Endothelial cell of umbilical vein (primary cell): ENCODE measurements around the gene WDPCP. TPM values are rescaled to one million over a fixed set of nuclear protein-coding genes. Genes with fewer than 3 reads are reported as not detected.

Source experiments
- BruUV-seq: library from RNA; stranded (reverse); fragments of 400-500 nt; replicated peaks from 2 replicates; lab custom pipeline; 2021; lab: Mats Ljungman, UMichigan
- CTCF ChIA-PET: fragments of 300-600, 350-600 bp; sonication (Branson Sonifier 250); formaldehyde crosslinking; loops from one replicate; lab custom pipeline; 2021; ENCODE audit warnings: antibody characterized with exemption, inconsistent platforms; lab: Charles Lee
- POLR2A ChIA-PET: fragments of 300-600, 350-600 bp; sonication (Branson Sonifier 250); formaldehyde crosslinking; loops from one replicate; lab custom pipeline; 2021; ENCODE audit warnings: antibody characterized with exemption, inconsistent platforms; lab: Charles Lee
- DNase-seq: peaks from one replicate; pipeline ENCODE4 v3.0.0-alpha.2; 2011; ENCODE audit warnings: low read depth, low spot score
- FAIRE-seq: peaks from 2 replicates; lab custom pipeline; 2011; peaks lifted over from hg19 to GRCh38; lab: Jason Lieb, UNC
- H2AFZ ChIP-seq: 2 replicates; pipeline ENCODE4 v1.6.0; 2012; ENCODE audit warnings: low read depth, low read length, control low read depth, inconsistent platforms
- H3K27ac ChIP-seq: 2 replicates; pipeline ENCODE4 v1.5.1; 2011; ENCODE audit warnings: low read depth, mild to moderate bottlenecking, control low read depth, low read length, moderate library complexity; ENCODE audit not compliant: insufficient read depth
- H3K27me3 ChIP-seq, 2 experiments: 2 replicates each; pipeline versions ENCODE4 v1.6.0 to v1.6.1; 2011; ENCODE audit warnings: low read length in 2 of 2, mixed read lengths in 1 of 2; ENCODE audit not compliant: control insufficient read depth in 2 of 2, insufficient read depth in 2 of 2
- H3K36me3 ChIP-seq, 2 experiments: 2 replicates in 1 of 2; 3 replicates in 1 of 2; pipeline ENCODE4 v1.5.1; 2011; ENCODE audit warnings: low read length in 2 of 2, mild to moderate bottlenecking in 1 of 2, moderate library complexity in 1 of 2; ENCODE audit not compliant: control insufficient read depth in 2 of 2, insufficient read depth in 2 of 2; ENCODE audit errors: extremely low read depth in 1 of 2
- H3K4me1 ChIP-seq: 3 replicates; pipeline ENCODE4 v1.5.1; 2011; ENCODE audit warnings: mild to moderate bottlenecking, low read length; ENCODE audit not compliant: control insufficient read depth, insufficient read depth; ENCODE audit errors: extremely low read depth
- H3K4me2 ChIP-seq: 2 replicates; pipeline ENCODE4 v1.6.1; 2011; ENCODE audit warnings: low read length, control low read depth, mixed read lengths; ENCODE audit not compliant: insufficient read depth
- H3K4me3 ChIP-seq, 3 experiments: fragments of 200-600 bp in 1 of 3; sonication (generic), shearing (Covaris generic) in 1 of 3; replicated peaks in 1 of 3; 2 replicates each; pipeline ENCODE4 v1.5.1; 2011 to 2016; ENCODE audit warnings: control low read depth in 3 of 3, low read length in 3 of 3, mild to moderate bottlenecking in 2 of 3, inconsistent platforms in 1 of 3, low read depth in 1 of 3, moderate library complexity in 1 of 3; ENCODE audit not compliant: insufficient read depth in 1 of 3
- H3K79me2 ChIP-seq: 2 replicates; pipeline ENCODE4 v1.6.0; 2012; ENCODE audit warnings: low read length, inconsistent platforms; ENCODE audit not compliant: control insufficient read depth, insufficient read depth
- H3K9ac ChIP-seq: replicated peaks from 2 replicates; pipeline ENCODE3; 2011; ENCODE audit warnings: low read length, control low read depth; ENCODE audit not compliant: insufficient read depth; ENCODE audit errors: extremely low read depth
- H3K9me1 ChIP-seq: replicated peaks from 3 replicates; pipeline ENCODE4 v1.6.0; 2011; ENCODE audit warnings: mild to moderate bottlenecking, low read length; ENCODE audit not compliant: control insufficient read depth, insufficient read depth; ENCODE audit errors: extremely low read depth
- H3K9me3 ChIP-seq: replicated peaks from 2 replicates; pipeline ENCODE4 v1.5.1; 2012; ENCODE audit warnings: low read length, inconsistent platforms; ENCODE audit not compliant: control insufficient read depth, insufficient read depth
- H4K20me1 ChIP-seq: replicated peaks from 2 replicates; pipeline ENCODE3; 2011; ENCODE audit warnings: mild to moderate bottlenecking, low read length; ENCODE audit not compliant: control insufficient read depth, insufficient read depth; ENCODE audit errors: extremely low read depth
- EZH2 ChIP-seq: IDR thresholded peaks from 2 replicates; pipeline ENCODE4 v1.6.1; 2012; ENCODE audit warnings: borderline replicate concordance, low read depth, mild to moderate bottlenecking, moderate library complexity, low read length, inconsistent platforms; ENCODE audit not compliant: severe bottlenecking
- FOS ChIP-seq: IDR thresholded peaks from 2 replicates; pipeline ENCODE4 v1.6.1; 2011; ENCODE audit warnings: mild to moderate bottlenecking, low read length, moderate library complexity, borderline replicate concordance; ENCODE audit not compliant: insufficient read depth
- GATA2 ChIP-seq: IDR thresholded peaks from 2 replicates; pipeline ENCODE4 v1.7.0; 2011; ENCODE audit warnings: low read depth, mild to moderate bottlenecking, moderate library complexity, mixed read lengths, low read length; ENCODE audit not compliant: insufficient read length, insufficient read depth
- JUN ChIP-seq: IDR thresholded peaks from 2 replicates; pipeline ENCODE4 v1.6.1; 2011; ENCODE audit warnings: borderline replicate concordance, low read depth; ENCODE audit not compliant: insufficient read length, insufficient read depth
- MAX ChIP-seq: IDR thresholded peaks from 2 replicates; pipeline ENCODE4 v1.6.1; 2011; ENCODE audit not compliant: insufficient read depth, insufficient read length
- MYC ChIP-seq: IDR thresholded peaks from one replicate; pipeline ENCODE4 v1.6.1; 2011; ENCODE audit warnings: mild to moderate bottlenecking, low read depth, low read length
- POLR2A ChIP-seq: IDR thresholded peaks from 2 replicates; pipeline ENCODE4 v1.6.1; 2012; ENCODE audit warnings: low read depth, mild to moderate bottlenecking, control low read depth, low read length
- POLR2AphosphoS5 ChIP-seq: IDR thresholded peaks from 2 replicates; pipeline ENCODE4 v1.6.1; 2012; ENCODE audit warnings: low read depth, mild to moderate bottlenecking, control low read depth, low read length, moderate library complexity; ENCODE audit not compliant: insufficient read depth
- dilution Hi-C: fragments of 300-500 bp; cut with MboI; formaldehyde crosslinking; loops from one replicate; pipeline ENCODE4 v1.15.0; 2019; ENCODE audit warnings: low sequenced_read_pairs; ENCODE audit not compliant: extremely low pct_ligation_motif_present
- intact Hi-C: fragments of 100-400 bp; cut with micrococcal nuclease; formaldehyde crosslinking; loops from one replicate; pipeline ENCODE4 v1.10.0; 2022
- polyA plus RNA-seq, 4 experiments: library from polyadenylated mRNA; depleted of rRNA in 3 of 4; stranded (reverse) in 3 of 4; unstranded in 1 of 4; fragments of >200 nt; gene quantifications; 2 replicates each; pipeline versions ENCODE4 v1.2.1 to v1.2.3, GENCODE V29; 2011 to 2012; ENCODE audit warnings: missing spikeins in 1 of 4
- total RNA-seq: library from RNA; stranded (reverse); gene quantifications from 2 replicates; pipeline ENCODE4 v1.2.3, GENCODE V29; 2021
- TF ChIP-seq, protein P1 (sequence below), 2 donors: IDR thresholded peaks; 1 replicate in 1 of 2; 2 replicates in 1 of 2; pipeline ENCODE4 v1.5.1; 2011; ENCODE audit warnings: low read length in 2 of 2, mild to moderate bottlenecking in 2 of 2, moderate library complexity in 2 of 2, control low read depth in 1 of 2, inconsistent platforms in 1 of 2, low read depth in 1 of 2; ENCODE audit not compliant: insufficient read depth in 1 of 2; ENCODE audit errors: extremely low read depth in 1 of 2

WDPCP gene
- total and polyA plus RNA-seq, 2 donors (not counting 3 experiments of a cell fraction or from before 2014, with no cell fraction given): 4.0 to 8.8 TPM

- H4K20me1 ChIP-seq: no peaks in the 10 kb centered on the region
- H3K79me2 ChIP-seq: no peaks in the 10 kb centered on the region
- DNase-seq (no peak), FAIRE-seq (no peak)
- intact Hi-C loops: no loop called here
- no peak overlapping the region for H2AFZ ChIP-seq
- ChIA-PET CTCF (interaction anchor here (0.8 to 1.2 kb wide), 2 partner anchors 10 to 17 kb away, joined by 3 read pairs; no protein-coding TSS in a partner anchor), POLR2A (no interaction called here)
- no TSS peak for BruUV-seq
- no peaks in the 10 kb centered on the region for H3K9me3 ChIP-seq
- dilution Hi-C loops: no loop called here
- no peaks in the 10 kb centered on the region for H3K36me3 ChIP-seq
- no peak overlapping the region for H3K4me3 ChIP-seq
- H3K27me3 ChIP-seq: no peaks in the 10 kb centered on the region
- TF ChIP-seq POLR2A (no peak), MAX (no peak)
- H3K9me1 ChIP-seq: no peaks in the 10 kb centered on the region
- H3K4me2 ChIP-seq: no peak overlapping the region
- no peaks in the 10 kb centered on the region for H3K4me1 ChIP-seq
- no peak overlapping the region for H3K9ac ChIP-seq
- no peak overlapping the region for H3K27ac ChIP-seq
These were observed 73.5 kb downstream of the WDPCP start for GRCh38 chr2:63514781-63515180.

- Histone ChIP-seq H3K36me3 (no peaks in the 10 kb centered on the region), H3K27ac (no peak overlapping the region), H3K9ac (no peak overlapping the region), H4K20me1 (no peaks in the 10 kb centered on the region), H2AFZ (no peak overlapping the region), H3K79me2 (no peaks in the 10 kb centered on the region), H3K9me1 (no peaks in the 10 kb centered on the region), H3K4me3 (no peak overlapping the region), H3K4me2 (no peak overlapping the region), H3K27me3 (no peaks in the 10 kb centered on the region), H3K9me3 (no peaks in the 10 kb centered on the region), H3K4me1 (no peaks in the 10 kb centered on the region)
- intact Hi-C loops (no loop called here), dilution Hi-C loops (no loop called here)
- POLR2A ChIA-PET: no interaction called here
- DNase-seq: no peak
- TF ChIP-seq POLR2AphosphoS5 (no peak), JUN (no peak), MYC (no peak), POLR2A (no peak), MAX (no peak), GATA2 (no peak), EZH2 (no peak), FOS (no peak)
- TF ChIP-seq, protein P1, sequence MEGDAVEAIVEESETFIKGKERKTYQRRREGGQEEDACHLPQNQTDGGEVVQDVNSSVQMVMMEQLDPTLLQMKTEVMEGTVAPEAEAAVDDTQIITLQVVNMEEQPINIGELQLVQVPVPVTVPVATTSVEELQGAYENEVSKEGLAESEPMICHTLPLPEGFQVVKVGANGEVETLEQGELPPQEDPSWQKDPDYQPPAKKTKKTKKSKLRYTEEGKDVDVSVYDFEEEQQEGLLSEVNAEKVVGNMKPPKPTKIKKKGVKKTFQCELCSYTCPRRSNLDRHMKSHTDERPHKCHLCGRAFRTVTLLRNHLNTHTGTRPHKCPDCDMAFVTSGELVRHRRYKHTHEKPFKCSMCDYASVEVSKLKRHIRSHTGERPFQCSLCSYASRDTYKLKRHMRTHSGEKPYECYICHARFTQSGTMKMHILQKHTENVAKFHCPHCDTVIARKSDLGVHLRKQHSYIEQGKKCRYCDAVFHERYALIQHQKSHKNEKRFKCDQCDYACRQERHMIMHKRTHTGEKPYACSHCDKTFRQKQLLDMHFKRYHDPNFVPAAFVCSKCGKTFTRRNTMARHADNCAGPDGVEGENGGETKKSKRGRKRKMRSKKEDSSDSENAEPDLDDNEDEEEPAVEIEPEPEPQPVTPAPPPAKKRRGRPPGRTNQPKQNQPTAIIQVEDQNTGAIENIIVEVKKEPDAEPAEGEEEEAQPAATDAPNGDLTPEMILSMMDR (IDR thresholded peaks at IDR 0.05; ENCODE audit: extremely low read depth in 1 of 2, insufficient read depth in 1 of 2, low read depth in 1 of 2, low read length in 2 of 2): no peak
- no peak for FAIRE-seq
- BruUV-seq: no TSS peak
- CTCF ChIA-PET: interaction anchor here (0.8 kb wide), 1 partner anchor 16 kb away, joined by 3 read pairs; no protein-coding TSS in a partner anchor
These were observed 74.0 kb downstream of the WDPCP start for GRCh38 chr2:63514237-63514716.
